Activated T-helper 17 cell treated with anti-CD3 and anti-CD28 coated beads, Interleukin-2, amount 50 U/mL, for 72 hours (primary cell): ENCODE measurements around the gene NELFE. TPM values are rescaled to one million over a fixed set of nuclear protein-coding genes. Genes with fewer than 3 reads are reported as not detected.

Experiments
- ATAC-seq: fragments of 150-1000 bp; cut with Tn5 transposase; replicated peaks from 2 replicates; pipeline ENCODE4 v1.10.0; 2021; ENCODE audit warnings: mild to moderate bottlenecking, moderate library complexity
- H3K27ac Mint-ChIP-seq: one replicate; pipeline ENCODE4 v1.8.0; 2022; ENCODE audit warnings: mixed read lengths
- H3K27me3 Mint-ChIP-seq: one replicate; pipeline ENCODE4 v1.8.0; 2022; ENCODE audit warnings: mixed read lengths
- H3K36me3 Mint-ChIP-seq: one replicate; pipeline ENCODE4 v1.8.0; 2022; ENCODE audit warnings: low read depth, mild to moderate bottlenecking, mixed read lengths
- H3K4me1 Mint-ChIP-seq: one replicate; pipeline ENCODE4 v1.8.0; 2022; ENCODE audit warnings: mixed read lengths
- H3K4me3 Mint-ChIP-seq: one replicate; pipeline ENCODE4 v1.8.0; 2022; ENCODE audit warnings: mild to moderate bottlenecking, mixed read lengths
- H3K9me3 Mint-ChIP-seq: one replicate; pipeline ENCODE4 v1.8.0; 2022; ENCODE audit warnings: mixed read lengths
- total RNA-seq, 2 donors: library from RNA; stranded (reverse); gene quantifications; one replicate each; pipeline ENCODE4 v1.2.3, GENCODE V29; 2022

Gene NELFE
- total RNA-seq, 2 donors from 2014 or later, result 50.3 to 63.6 TPM

DNA sequence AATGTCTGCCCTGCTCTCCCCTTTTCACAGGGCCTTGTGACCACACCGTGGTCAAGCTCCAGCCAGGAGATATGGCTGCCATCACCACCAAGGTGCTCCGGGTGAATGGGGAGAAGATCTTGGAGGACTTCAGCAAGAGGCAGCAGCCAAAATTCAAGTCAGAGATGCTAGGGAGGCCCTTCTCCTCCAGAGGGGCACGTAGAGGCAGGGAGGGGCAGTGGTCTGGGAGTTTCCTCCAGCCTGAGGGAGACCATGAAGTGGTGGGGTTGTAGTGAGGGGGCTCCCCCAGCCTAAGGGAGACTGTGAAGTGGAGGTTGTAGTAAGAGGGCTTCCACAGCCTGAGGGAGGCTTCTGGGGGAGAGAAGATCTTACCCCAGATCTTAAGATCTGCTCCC lies 9.2 kb upstream of the NELFE start:
- H3K4me1 Mint-ChIP-seq, result peaks cover 13% of the 10 kb centered on the region
- H3K9me3 Mint-ChIP-seq, result no peaks in the 10 kb centered on the region
- no peak for ATAC-seq
- no peak overlapping the region for H3K4me3 Mint-ChIP-seq
- peaks cover 89% of the 10 kb centered on the region for H3K36me3 Mint-ChIP-seq
- H3K27ac Mint-ChIP-seq, result peak overlapping the region; percentile 28
- no peaks in the 10 kb centered on the region for H3K27me3 Mint-ChIP-seq

DNA sequence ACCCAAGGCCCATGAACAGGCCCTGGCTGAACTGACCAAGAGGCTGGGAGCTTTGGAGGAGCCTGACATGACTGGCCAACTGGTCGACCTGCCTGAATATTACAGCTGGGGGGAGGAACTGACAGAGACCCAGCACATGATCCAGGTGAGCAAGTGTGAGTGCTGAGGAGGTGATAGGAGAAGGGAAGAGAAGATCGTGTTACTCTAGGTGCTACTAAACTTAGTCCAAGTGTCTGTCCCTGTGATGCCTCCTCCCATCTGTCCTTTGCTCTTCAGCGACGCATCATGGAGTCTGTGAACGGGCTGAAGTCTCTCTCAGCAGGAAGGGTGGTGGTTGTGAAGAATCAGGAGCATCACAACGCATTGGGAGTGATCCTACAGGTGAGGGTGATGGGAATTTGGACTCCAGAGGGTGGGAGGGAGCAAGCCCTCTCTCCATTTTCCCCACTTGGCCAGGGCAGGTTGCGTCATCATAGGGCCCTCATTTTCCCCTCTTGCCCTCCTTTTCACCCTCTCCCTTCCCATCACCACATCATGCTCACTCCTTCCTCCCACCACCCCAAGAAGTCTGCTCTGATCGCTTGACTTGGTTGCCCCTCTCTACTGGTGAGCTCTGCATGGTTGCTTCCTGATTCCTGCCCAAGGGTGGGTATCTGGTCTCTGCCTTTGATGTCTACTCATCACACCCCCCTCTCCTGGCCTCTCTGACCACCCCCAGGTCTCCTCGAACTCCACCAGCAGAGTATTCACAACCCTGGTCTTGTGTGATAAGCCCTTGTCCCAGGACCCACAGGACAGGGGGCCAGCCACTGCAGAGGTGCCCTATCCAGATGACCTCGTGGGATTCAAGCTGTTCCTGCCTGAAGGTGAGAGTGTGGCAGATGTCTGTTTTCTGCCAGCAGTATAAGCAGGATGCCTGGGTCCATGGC lies 8.5 kb upstream of the NELFE start:
- H3K4me1 Mint-ChIP-seq, result peaks cover 11% of the 10 kb centered on the region
- no peaks in the 10 kb centered on the region for H3K27me3 Mint-ChIP-seq
- no peak for ATAC-seq
- H3K4me3 Mint-ChIP-seq, result no peak overlapping the region
- peaks cover 89% of the 10 kb centered on the region for H3K36me3 Mint-ChIP-seq
- H3K9me3 Mint-ChIP-seq, result no peaks in the 10 kb centered on the region
- peak overlapping the region; percentile 28 for H3K27ac Mint-ChIP-seq

DNA sequence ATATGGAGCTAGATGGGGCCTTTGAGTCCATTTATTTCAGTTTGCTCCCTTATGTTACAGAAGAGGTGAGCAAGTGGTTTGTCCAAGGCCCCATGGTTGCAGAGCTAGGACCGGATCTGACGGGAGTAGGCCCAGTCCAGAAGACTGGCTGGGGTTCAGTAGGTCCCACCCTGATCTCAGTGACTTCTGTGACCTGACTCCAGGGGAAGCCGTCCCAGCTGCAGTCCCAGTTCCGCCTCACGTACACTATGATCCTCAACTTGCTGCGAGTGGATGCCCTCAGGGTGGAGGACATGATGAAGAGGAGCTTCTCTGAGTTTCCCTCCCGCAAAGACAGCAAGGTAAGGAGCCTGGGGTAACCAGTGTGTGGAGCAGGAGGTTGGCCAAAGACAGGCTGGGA lies 7.7 kb upstream of the NELFE start:
- peaks cover 89% of the 10 kb centered on the region for H3K36me3 Mint-ChIP-seq
- H3K4me3 Mint-ChIP-seq, result no peak overlapping the region
- peaks cover 16% of the 10 kb centered on the region for H3K4me1 Mint-ChIP-seq
- ATAC-seq, result no peak
- no peaks in the 10 kb centered on the region for H3K9me3 Mint-ChIP-seq
- H3K27me3 Mint-ChIP-seq, result no peaks in the 10 kb centered on the region
- no peak overlapping the region for H3K27ac Mint-ChIP-seq

DNA sequence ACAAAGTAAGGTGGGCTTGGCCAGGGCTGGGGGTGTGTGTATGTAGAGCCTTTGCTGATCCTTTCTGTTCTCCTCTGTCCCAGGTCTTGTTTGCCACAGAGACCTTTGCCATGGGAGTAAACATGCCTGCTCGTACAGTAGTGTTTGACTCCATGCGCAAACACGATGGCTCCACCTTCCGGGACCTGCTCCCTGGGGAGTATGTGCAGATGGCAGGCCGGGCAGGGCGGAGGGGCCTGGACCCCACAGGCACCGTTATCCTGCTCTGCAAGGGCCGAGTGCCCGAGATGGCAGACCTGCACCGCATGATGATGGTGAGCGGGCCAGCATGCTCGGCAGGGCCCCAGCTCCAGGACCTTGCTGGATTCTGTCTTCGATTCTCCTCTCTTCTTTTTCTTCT lies 6.9 kb upstream of the NELFE start:
- peaks cover 18% of the 10 kb centered on the region for H3K4me1 Mint-ChIP-seq
- H3K36me3 Mint-ChIP-seq, result peaks cover 97% of the 10 kb centered on the region
- no peak overlapping the region for H3K4me3 Mint-ChIP-seq

DNA sequence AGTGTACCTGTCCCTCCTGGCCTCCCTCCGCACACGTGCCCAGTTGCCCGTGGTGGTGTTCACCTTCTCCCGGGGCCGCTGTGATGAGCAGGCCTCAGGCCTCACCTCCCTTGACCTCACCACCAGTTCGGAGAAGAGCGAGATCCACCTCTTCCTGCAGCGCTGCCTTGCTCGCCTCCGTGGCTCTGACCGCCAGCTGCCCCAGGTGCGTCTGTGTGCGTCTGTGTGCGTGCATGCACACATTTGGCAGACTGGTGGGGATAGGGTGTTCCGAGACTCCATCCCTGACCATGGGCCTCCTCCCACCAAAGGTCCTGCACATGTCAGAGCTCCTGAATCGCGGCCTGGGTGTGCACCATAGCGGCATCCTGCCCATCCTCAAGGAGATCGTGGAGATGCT lies 5.2 kb upstream of the NELFE start:
- H3K9me3 Mint-ChIP-seq, result no peaks in the 10 kb centered on the region
- H3K27me3 Mint-ChIP-seq, result no peaks in the 10 kb centered on the region
- H3K4me3 Mint-ChIP-seq, result no peak overlapping the region
- no peak for ATAC-seq
- H3K27ac Mint-ChIP-seq, result no peak overlapping the region
- peaks cover 18% of the 10 kb centered on the region for H3K4me1 Mint-ChIP-seq
- H3K36me3 Mint-ChIP-seq, result peaks cover 93% of the 10 kb centered on the region

More for the DNA sequence above, 6.9 kb upstream of the NELFE start:
- H3K27me3 Mint-ChIP-seq, result no peaks in the 10 kb centered on the region
- no peak overlapping the region for H3K27ac Mint-ChIP-seq
- ATAC-seq, result no peak
- no peaks in the 10 kb centered on the region for H3K9me3 Mint-ChIP-seq

DNA sequence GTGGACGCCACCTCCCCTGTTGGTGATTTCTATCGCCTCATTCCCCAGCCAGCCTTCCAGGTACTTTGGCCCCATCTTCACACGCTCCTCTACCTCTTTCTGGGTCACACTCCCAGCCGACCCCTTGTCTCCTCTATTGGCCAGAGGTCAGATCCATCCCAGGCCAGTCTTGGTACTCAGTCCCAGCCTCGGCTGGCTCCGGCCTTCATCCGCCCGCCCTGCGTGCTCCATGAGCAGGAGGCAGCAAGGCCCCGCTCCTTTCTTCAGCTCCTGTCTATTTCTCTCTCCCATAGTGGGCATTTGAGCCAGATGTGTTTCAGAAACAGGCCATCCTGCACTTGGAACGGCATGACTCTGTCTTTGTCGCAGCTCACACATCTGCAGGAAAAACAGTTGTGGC lies 2.8 kb upstream of the NELFE start:
- no peak for ATAC-seq
- H3K4me3 Mint-ChIP-seq, result no peak overlapping the region
- H3K36me3 Mint-ChIP-seq, result peaks cover 86% of the 10 kb centered on the region
- peak overlapping the region; percentile 73 for H3K27ac Mint-ChIP-seq
- no peaks in the 10 kb centered on the region for H3K27me3 Mint-ChIP-seq
- H3K9me3 Mint-ChIP-seq, result no peaks in the 10 kb centered on the region
- H3K4me1 Mint-ChIP-seq, result peaks cover 28% of the 10 kb centered on the region

DNA sequence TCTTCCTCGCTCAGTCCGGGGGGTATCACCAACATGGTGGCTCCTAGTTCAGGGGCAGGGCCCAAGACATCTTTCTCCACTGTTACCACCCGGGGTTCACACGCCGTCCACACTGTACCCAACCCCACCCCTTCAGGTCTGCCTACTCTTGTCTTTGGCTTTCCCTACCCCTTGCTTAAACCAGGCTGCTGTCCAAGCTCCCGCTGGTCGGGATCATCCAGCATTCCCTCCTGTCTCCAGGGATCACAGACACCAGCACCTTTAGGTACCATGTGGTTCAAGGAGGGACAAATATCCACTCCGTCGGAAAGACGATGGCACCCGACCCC lies 395 bp downstream of the NELFE start:
- Mint-ChIP-seq H3K36me3 (peaks cover 86% of the 10 kb centered on the region), H3K27me3 (no peaks in the 10 kb centered on the region), H3K4me3 (peak overlapping the region; percentile 97), H3K9me3 (no peaks in the 10 kb centered on the region), H3K4me1 (peaks cover 28% of the 10 kb centered on the region), H3K27ac (peak overlapping the region; percentile 97)
- ATAC-seq, result no peak

DNA sequence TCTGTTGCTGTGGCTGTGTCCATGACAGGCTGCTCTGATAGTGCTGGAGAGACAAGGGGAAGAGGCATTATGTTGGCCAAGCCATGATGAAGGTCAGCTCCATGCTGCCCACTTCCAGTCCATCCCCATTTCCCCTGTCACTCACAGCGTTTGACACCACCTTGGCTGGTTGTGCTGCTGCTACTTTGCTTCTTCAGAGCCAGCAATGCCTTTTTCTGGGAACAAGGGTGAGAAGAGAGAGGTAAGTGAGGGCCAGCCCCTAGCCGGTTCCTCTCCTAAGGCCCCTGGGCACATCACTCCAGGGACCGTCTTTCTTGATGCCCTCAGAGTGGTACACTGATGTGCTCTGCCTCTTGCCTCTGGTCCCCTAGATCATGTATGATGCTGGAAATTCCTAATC lies 2.0 kb downstream of the NELFE start:
- Mint-ChIP-seq H3K27ac (peak overlapping the region; percentile 97), H3K36me3 (peaks cover 85% of the 10 kb centered on the region), H3K4me1 (peaks cover 22% of the 10 kb centered on the region), H3K9me3 (no peaks in the 10 kb centered on the region), H3K4me3 (peak overlapping the region; percentile 97), H3K27me3 (no peaks in the 10 kb centered on the region)
- no peak for ATAC-seq

DNA sequence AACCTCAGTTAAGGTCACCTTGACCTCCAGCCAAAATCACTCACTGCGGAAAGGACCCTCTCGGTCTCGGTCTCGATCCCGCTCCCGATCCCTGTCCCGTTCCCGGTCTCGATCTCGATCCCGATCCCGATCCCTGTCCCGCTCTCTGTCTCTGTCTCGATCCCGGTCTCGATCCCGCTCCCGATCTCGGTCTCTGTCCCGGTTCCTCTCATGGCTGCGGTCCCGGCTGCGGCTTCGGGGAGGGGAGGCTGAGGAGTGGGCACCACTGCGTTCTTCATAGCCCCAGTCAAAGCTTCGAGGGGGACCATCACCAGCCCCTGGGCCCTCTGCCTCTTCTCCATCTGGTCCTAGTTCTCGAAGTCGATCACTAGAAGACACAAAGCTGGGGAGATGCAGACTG lies 4.3 kb downstream of the NELFE start:
- H3K36me3 Mint-ChIP-seq, result peaks cover 77% of the 10 kb centered on the region
- no peak for ATAC-seq

DNA sequence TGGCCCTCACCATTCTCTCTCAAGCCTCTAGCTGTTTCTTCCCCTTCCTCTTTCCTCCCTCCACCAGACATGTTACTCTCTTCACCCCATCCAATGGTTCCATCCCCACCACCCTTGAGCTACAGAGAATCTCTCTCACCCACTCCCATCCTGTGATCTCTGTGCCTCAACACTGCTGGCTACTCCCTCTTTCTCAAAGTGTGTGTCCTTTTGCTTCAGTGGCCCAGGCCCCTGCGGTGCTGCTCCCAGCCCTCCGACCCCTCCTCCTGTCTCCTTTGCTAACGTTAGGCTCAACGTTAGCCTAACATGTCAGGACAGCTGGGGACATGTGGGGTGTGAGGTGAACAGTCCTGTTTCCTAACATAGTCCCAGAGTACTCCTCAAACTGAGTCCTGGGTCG lies 5.9 kb downstream of the NELFE start:
- Mint-ChIP-seq H3K27me3 (no peaks in the 10 kb centered on the region), H3K4me3 (no peak overlapping the region), H3K9me3 (no peaks in the 10 kb centered on the region), H3K36me3 (peaks cover 67% of the 10 kb centered on the region), H3K27ac (peak overlapping the region; percentile 5), H3K4me1 (peaks cover 9% of the 10 kb centered on the region)
- ATAC-seq, result no peak

More for the DNA sequence above, 4.3 kb downstream of the NELFE start:
- H3K9me3 Mint-ChIP-seq, result no peaks in the 10 kb centered on the region
- H3K4me1 Mint-ChIP-seq, result peaks cover 10% of the 10 kb centered on the region
- no peak overlapping the region for H3K27ac Mint-ChIP-seq
- no peaks in the 10 kb centered on the region for H3K27me3 Mint-ChIP-seq
- no peak overlapping the region for H3K4me3 Mint-ChIP-seq

DNA sequence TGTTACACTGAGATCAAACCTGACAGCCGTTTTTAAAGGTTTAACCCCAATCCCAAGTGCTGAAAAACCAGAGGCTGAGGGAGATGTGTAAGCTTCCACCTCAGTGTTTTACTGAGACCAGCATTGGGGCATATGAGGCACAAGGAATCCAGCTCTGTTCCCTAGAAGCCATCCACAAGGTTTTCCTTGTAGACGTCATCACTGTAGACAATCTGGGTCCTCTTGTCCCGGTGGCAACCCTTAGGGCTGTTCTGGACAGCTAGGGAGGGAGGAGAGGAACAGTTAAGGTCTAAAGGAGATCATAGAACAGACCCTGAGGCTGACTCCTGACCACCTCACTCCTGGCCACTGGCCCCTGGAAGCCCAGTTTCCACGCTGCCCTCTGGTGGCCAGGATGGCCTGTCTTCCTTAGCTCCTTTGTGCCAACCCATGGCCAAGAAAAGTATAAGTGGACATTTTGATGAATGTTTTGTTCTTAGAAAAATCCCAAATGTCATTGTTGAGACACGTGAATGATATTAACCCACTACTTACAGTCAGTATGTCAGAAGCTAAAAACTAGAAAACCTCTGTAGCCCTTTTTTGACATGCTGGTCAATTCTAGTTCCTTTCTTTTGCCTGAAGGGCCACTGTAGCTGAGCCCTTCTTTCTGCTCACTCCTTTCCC lies 6.5 kb downstream of the NELFE start:
- no peaks in the 10 kb centered on the region for H3K9me3 Mint-ChIP-seq
- no peaks in the 10 kb centered on the region for H3K27me3 Mint-ChIP-seq
- peak; percentile 69 for ATAC-seq
- H3K36me3 Mint-ChIP-seq, result peaks cover 66% of the 10 kb centered on the region
- H3K4me3 Mint-ChIP-seq, result no peak overlapping the region
- peaks cover 7% of the 10 kb centered on the region for H3K4me1 Mint-ChIP-seq
- H3K27ac Mint-ChIP-seq, result peak overlapping the region; percentile 5

DNA sequence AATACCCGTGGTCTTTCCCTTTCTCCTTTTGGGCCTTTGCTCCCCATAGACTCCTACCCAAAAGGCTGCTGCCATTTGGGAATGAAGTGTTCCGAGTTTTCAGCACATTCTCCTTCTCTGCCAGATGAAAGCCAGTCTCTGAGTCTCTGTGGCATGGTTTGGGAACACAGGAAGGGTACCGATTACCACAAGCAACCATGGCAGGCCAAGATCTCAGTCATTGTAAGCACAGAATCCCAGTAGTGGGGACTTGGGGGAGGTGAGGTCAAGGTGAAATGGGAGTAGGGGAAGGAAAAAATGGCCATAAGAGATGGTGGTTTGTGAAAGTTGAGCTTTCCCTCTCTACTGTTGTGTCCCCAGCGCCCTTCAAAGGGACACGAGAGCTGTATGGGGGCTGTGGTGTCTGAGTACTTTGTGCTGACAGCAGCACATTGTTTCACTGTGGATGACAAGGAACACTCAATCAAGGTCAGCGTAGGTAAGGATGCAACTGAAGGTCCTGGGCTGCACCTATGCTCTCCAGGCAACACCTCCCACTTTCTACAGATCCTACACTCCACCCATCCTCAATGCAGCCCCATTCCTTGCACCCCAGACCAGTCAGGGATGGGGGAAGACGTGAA lies 8.7 kb downstream of the NELFE start:
- Mint-ChIP-seq H3K4me1 (peaks cover 4% of the 10 kb centered on the region), H3K9me3 (no peaks in the 10 kb centered on the region), H3K27ac (no peak overlapping the region), H3K4me3 (no peak overlapping the region), H3K27me3 (no peaks in the 10 kb centered on the region), H3K36me3 (peaks cover 44% of the 10 kb centered on the region)
- ATAC-seq, result no peak

DNA sequence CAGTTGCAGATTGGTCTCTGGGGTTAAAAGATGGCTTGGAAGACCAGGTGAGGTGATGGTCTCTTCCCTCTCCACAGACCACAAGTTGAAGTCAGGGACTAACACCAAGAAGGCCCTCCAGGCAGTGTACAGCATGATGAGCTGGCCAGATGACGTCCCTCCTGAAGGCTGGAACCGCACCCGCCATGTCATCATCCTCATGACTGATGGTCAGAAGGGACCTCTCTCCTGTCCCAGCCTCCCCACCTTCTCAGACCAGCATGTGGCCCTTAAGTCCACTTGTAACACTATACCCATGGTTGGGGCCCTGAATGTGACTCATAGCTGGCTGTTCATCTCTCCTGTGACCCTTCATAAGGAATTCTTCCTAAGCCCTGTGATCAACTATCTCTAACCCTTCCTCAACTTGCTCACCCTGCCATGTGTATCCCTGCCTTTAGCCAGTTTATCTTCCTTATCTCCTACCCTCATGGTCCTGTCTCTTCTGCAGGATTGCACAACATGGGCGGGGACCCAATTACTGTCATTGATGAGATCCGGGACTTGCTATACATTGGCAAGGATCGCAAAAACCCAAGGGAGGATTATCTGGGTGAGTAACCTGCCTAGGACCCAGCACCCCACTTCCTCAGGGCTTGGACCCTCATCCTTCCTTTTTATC lies 9.9 kb downstream of the NELFE start:
- Mint-ChIP-seq H3K4me1 (peaks cover 4% of the 10 kb centered on the region), H3K9me3 (no peaks in the 10 kb centered on the region), H3K36me3 (peaks cover 32% of the 10 kb centered on the region), H3K27me3 (no peaks in the 10 kb centered on the region), H3K27ac (peak overlapping the region; percentile 18), H3K4me3 (no peak overlapping the region)
- no peak for ATAC-seq

DNA sequence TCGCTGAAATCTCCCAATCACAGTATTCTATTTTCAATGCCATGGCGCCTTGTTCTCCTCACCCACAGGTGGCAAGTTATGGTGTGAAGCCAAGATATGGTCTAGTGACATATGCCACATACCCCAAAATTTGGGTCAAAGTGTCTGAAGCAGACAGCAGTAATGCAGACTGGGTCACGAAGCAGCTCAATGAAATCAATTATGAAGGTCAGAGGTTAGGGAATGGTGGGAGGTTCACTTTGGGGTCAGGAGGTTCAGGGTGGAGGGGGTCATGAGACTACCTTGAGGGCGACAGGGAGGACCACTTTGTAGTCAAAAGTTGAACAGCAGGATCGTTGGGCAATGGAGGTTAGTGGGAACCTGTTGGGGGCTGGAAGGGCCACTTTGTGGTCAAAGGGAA lies 10.5 kb downstream of the NELFE start:
- Mint-ChIP-seq H3K9me3 (no peaks in the 10 kb centered on the region), H3K36me3 (peaks cover 26% of the 10 kb centered on the region), H3K4me1 (peaks cover 4% of the 10 kb centered on the region), H3K27ac (peak overlapping the region; percentile 44), H3K4me3 (no peak overlapping the region), H3K27me3 (no peaks in the 10 kb centered on the region)
- no peak for ATAC-seq
